Measurements from ENCODE around the gene KCNQ2. TPM values are rescaled to one million over a fixed set of nuclear protein-coding genes. Genes with fewer than 3 reads are reported as not detected.

KCNQ2 gene
- total and polyA plus RNA-seq, 4 donors: not detected

GRCh38 chr20:63397946-63398450 is 74.5 kb downstream of the KCNQ2 start:
- no peak for DNase-seq
- WGBS, 2 donors: 80 to 85% methylated on average over 23 to 25 of the region's 25 CpGs
- Histone ChIP-seq H3K9me3 (ENCODE audit: control insufficient read depth, low read length) (no peaks in the 10 kb centered on the region), H3K36me3 (ENCODE audit: control insufficient read depth in 1 of 2, insufficient read depth in 2 of 2, low read length in 1 of 2) (no peaks in the 10 kb centered on the region), H3K27ac (ENCODE audit: low read depth in 1 of 2, low read length in 2 of 2) (no peak overlapping the region), H3K4me1 (ENCODE audit: control insufficient read depth in 1 of 2, insufficient read depth in 2 of 2, low read length in 2 of 2) (no peaks in the 10 kb centered on the region), H3K4me3 (ENCODE audit: low read length in 2 of 2) (no peak overlapping the region), H3K27me3 (ENCODE audit: control insufficient read depth in 1 of 2, insufficient read depth in 2 of 2, low read length in 1 of 2) (no peaks in the 10 kb centered on the region)
- intact Hi-C loops (cut with DNase I): no loop called here
- ATAC-seq (ENCODE audit: low FRiP score): no peak

GRCh38 chr20:63397155-63397843 is 75.2 kb downstream of the KCNQ2 start:
- Histone ChIP-seq H3K36me3 (ENCODE audit: control insufficient read depth in 1 of 2, insufficient read depth in 2 of 2, low read length in 1 of 2) (no peaks in the 10 kb centered on the region), H3K4me1 (ENCODE audit: control insufficient read depth in 1 of 2, insufficient read depth in 2 of 2, low read length in 2 of 2) (no peaks in the 10 kb centered on the region), H3K27ac (ENCODE audit: low read depth in 1 of 2, low read length in 2 of 2) (no peak overlapping the region), H3K4me3 (ENCODE audit: low read length in 2 of 2) (no peak overlapping the region), H3K9me3 (ENCODE audit: control insufficient read depth, low read length) (no peaks in the 10 kb centered on the region), H3K27me3 (ENCODE audit: control insufficient read depth in 1 of 2, insufficient read depth in 2 of 2, low read length in 1 of 2) (no peaks in the 10 kb centered on the region)
- intact Hi-C loops (cut with DNase I): no loop called here
- ATAC-seq (ENCODE audit: low FRiP score) (no peak), DNase-seq (no peak)
- WGBS, 2 donors: 84 to 85% methylated on average over 30 of the region's 30 CpGs

- WGBS, 2 donors: 87 to 89% methylated on average over 12 of the region's 12 CpGs
- intact Hi-C loops (cut with DNase I): no loop called here
- no peaks in the 10 kb centered on the region for H3K4me1 ChIP-seq (ENCODE audit: control insufficient read depth in 1 of 2, insufficient read depth in 2 of 2, low read length in 2 of 2)
- H3K27me3 ChIP-seq (ENCODE audit: control insufficient read depth in 1 of 2, insufficient read depth in 2 of 2, low read length in 1 of 2): no peaks in the 10 kb centered on the region
- H3K9me3 ChIP-seq (ENCODE audit: control insufficient read depth, low read length): peaks cover 4% of the 10 kb centered on the region
- H3K36me3 ChIP-seq (ENCODE audit: control insufficient read depth in 1 of 2, insufficient read depth in 2 of 2, low read length in 1 of 2): no peaks in the 10 kb centered on the region
- ATAC-seq (ENCODE audit: low FRiP score): no peak
- H3K4me3 ChIP-seq (ENCODE audit: low read length in 2 of 2): no peak overlapping the region
- no peak for DNase-seq
- H3K27ac ChIP-seq (ENCODE audit: low read depth in 1 of 2, low read length in 2 of 2): no peak overlapping the region
These were observed 76.2 kb downstream of the KCNQ2 start for GRCh38 chr20:63396300-63396699.

- intact Hi-C loops (cut with DNase I): no loop called here
- 70 to 73% methylated on average over 13 to 14 of the region's 14 CpGs for WGBS, 2 donors
- Histone ChIP-seq H3K27ac (ENCODE audit: low read depth in 1 of 2, low read length in 2 of 2) (no peak overlapping the region), H3K36me3 (ENCODE audit: control insufficient read depth in 1 of 2, insufficient read depth in 2 of 2, low read length in 1 of 2) (no peaks in the 10 kb centered on the region), H3K9me3 (ENCODE audit: control insufficient read depth, low read length) (peaks cover 4% of the 10 kb centered on the region), H3K4me3 (ENCODE audit: low read length in 2 of 2) (no peak overlapping the region), H3K4me1 (ENCODE audit: control insufficient read depth in 1 of 2, insufficient read depth in 2 of 2, low read length in 2 of 2) (no peaks in the 10 kb centered on the region), H3K27me3 (ENCODE audit: control insufficient read depth in 1 of 2, insufficient read depth in 2 of 2, low read length in 1 of 2) (no peaks in the 10 kb centered on the region)
- DNase-seq (no peak), ATAC-seq (ENCODE audit: low FRiP score) (no peak)
These were observed 76.7 kb downstream of the KCNQ2 start for GRCh38 chr20:63395723-63396122.

GRCh38 chr20:63394920-63395455 is 77.5 kb downstream of the KCNQ2 start:
- DNase-seq: no peak
- ATAC-seq (ENCODE audit: low FRiP score): no peak
- Histone ChIP-seq H3K9me3 (ENCODE audit: control insufficient read depth, low read length) (peaks cover 4% of the 10 kb centered on the region), H3K4me3 (ENCODE audit: low read length in 2 of 2) (no peak overlapping the region), H3K4me1 (ENCODE audit: control insufficient read depth in 1 of 2, insufficient read depth in 2 of 2, low read length in 2 of 2) (no peaks in the 10 kb centered on the region), H3K27me3 (ENCODE audit: control insufficient read depth in 1 of 2, insufficient read depth in 2 of 2, low read length in 1 of 2) (no peaks in the 10 kb centered on the region), H3K27ac (ENCODE audit: low read depth in 1 of 2, low read length in 2 of 2) (no peak overlapping the region), H3K36me3 (ENCODE audit: control insufficient read depth in 1 of 2, insufficient read depth in 2 of 2, low read length in 1 of 2) (no peaks in the 10 kb centered on the region)
- WGBS, 2 donors: 77 to 81% methylated on average over 21 to 22 of the region's 22 CpGs
- intact Hi-C loops (cut with DNase I): no loop called here

GRCh38 chr20:63394069-63394919 is 78.2 kb downstream of the KCNQ2 start:
- Histone ChIP-seq H3K36me3 (ENCODE audit: control insufficient read depth in 1 of 2, insufficient read depth in 2 of 2, low read length in 1 of 2) (no peaks in the 10 kb centered on the region), H3K27me3 (ENCODE audit: control insufficient read depth in 1 of 2, insufficient read depth in 2 of 2, low read length in 1 of 2) (no peaks in the 10 kb centered on the region), H3K4me1 (ENCODE audit: control insufficient read depth in 1 of 2, insufficient read depth in 2 of 2, low read length in 2 of 2) (no peaks in the 10 kb centered on the region), H3K9me3 (ENCODE audit: control insufficient read depth, low read length) (peaks cover 4% of the 10 kb centered on the region), H3K27ac (ENCODE audit: low read depth in 1 of 2, low read length in 2 of 2) (no peak overlapping the region), H3K4me3 (ENCODE audit: low read length in 2 of 2) (no peak overlapping the region)
- DNase-seq: no peak
- no peak for ATAC-seq (ENCODE audit: low FRiP score)
- intact Hi-C loops (cut with DNase I): no loop called here
- 16 to 24% methylated on average over 30 to 32 of the region's 32 CpGs for WGBS, 2 donors

GRCh38 chr20:63393566-63393965 is 78.9 kb downstream of the KCNQ2 start:
- DNase-seq: no peak
- no peak overlapping the region for H3K27ac ChIP-seq (ENCODE audit: low read depth in 1 of 2, low read length in 2 of 2)
- H3K4me3 ChIP-seq (ENCODE audit: low read length in 2 of 2): no peak overlapping the region
- 76 to 79% methylated on average over 17 of the region's 17 CpGs for WGBS, 2 donors
- intact Hi-C loops (cut with DNase I): no loop called here
- no peaks in the 10 kb centered on the region for H3K36me3 ChIP-seq (ENCODE audit: control insufficient read depth in 1 of 2, insufficient read depth in 2 of 2, low read length in 1 of 2)
- no peaks in the 10 kb centered on the region for H3K27me3 ChIP-seq (ENCODE audit: control insufficient read depth in 1 of 2, insufficient read depth in 2 of 2, low read length in 1 of 2)
- no peak for ATAC-seq (ENCODE audit: low FRiP score)
- H3K4me1 ChIP-seq (ENCODE audit: control insufficient read depth in 1 of 2, insufficient read depth in 2 of 2, low read length in 2 of 2): no peaks in the 10 kb centered on the region
- H3K9me3 ChIP-seq (ENCODE audit: control insufficient read depth, low read length): peaks cover 4% of the 10 kb centered on the region

GRCh38 chr20:63392465-63393365 is 79.7 kb downstream of the KCNQ2 start:
- Histone ChIP-seq H3K27me3 (ENCODE audit: control insufficient read depth in 1 of 2, insufficient read depth in 2 of 2, low read length in 1 of 2) (no peaks in the 10 kb centered on the region), H3K4me3 (ENCODE audit: low read length in 2 of 2) (no peak overlapping the region), H3K9me3 (ENCODE audit: control insufficient read depth, low read length) (peaks cover 4% of the 10 kb centered on the region), H3K27ac (ENCODE audit: low read depth in 1 of 2, low read length in 2 of 2) (no peak overlapping the region), H3K36me3 (ENCODE audit: control insufficient read depth in 1 of 2, insufficient read depth in 2 of 2, low read length in 1 of 2) (no peaks in the 10 kb centered on the region), H3K4me1 (ENCODE audit: control insufficient read depth in 1 of 2, insufficient read depth in 2 of 2, low read length in 2 of 2) (no peaks in the 10 kb centered on the region)
- 88 to 91% methylated on average over 17 of the region's 17 CpGs for WGBS, 2 donors
- ATAC-seq (ENCODE audit: low FRiP score) (no peak), DNase-seq (no peak)
- intact Hi-C loops (cut with DNase I): no loop called here
